Hepatocyte (in vitro differentiated cells): ENCODE data around the gene AMBP. TPM values are rescaled to one million over a fixed set of nuclear protein-coding genes. Genes with fewer than 3 reads are reported as not detected.

Source experiments
- DNase-seq: peaks from one replicate; pipeline ENCODE4 v3.0.0-alpha.2; 2016; ENCODE audit warnings: low spot score
- H2AFZ ChIP-seq: fragments of 200-600 bp; sonication (generic); 2 replicates; pipeline ENCODE4 v1.6.0; 2016; ENCODE audit warnings: antibody characterized with exemption, mild to moderate bottlenecking
- H3K27ac ChIP-seq: fragments of 200-600 bp; sonication (generic); 2 replicates; pipeline ENCODE4 v1.5.1; 2016; ENCODE audit warnings: mild to moderate bottlenecking
- H3K27me3 ChIP-seq: fragments of 200-600 bp; sonication (generic); 2 replicates; pipeline ENCODE4 v1.6.1; 2016
- H3K36me3 ChIP-seq: fragments of 200-600 bp; sonication (generic); replicated peaks from 2 replicates; pipeline ENCODE4 v1.5.1; 2016; ENCODE audit warnings: low read depth; ENCODE audit not compliant: insufficient read depth
- H3K4me1 ChIP-seq: fragments of 200-600 bp; sonication (generic); 2 replicates; pipeline ENCODE4 v1.5.1; 2016; ENCODE audit warnings: mild to moderate bottlenecking, moderate library complexity; ENCODE audit not compliant: insufficient read depth
- H3K4me2 ChIP-seq: fragments of 200-600 bp; sonication (generic); 2 replicates; pipeline ENCODE4 v1.6.0; 2016
- H3K4me3 ChIP-seq: fragments of 200-600 bp; sonication (generic); 2 replicates; pipeline ENCODE4 v1.5.1; 2016; ENCODE audit warnings: mild to moderate bottlenecking
- H3K79me2 ChIP-seq: fragments of 200-600 bp; sonication (generic); 2 replicates; pipeline ENCODE4 v1.6.0; 2017; ENCODE audit warnings: mild to moderate bottlenecking
- H3K9me2 ChIP-seq: fragments of 200-600 bp; sonication (generic); replicated peaks from 2 replicates; pipeline ENCODE4 v1.6.0; 2017; ENCODE audit warnings: mild to moderate bottlenecking; ENCODE audit not compliant: insufficient read depth
- H3K9me3 ChIP-seq: fragments of 200-600 bp; sonication (generic); 2 replicates; pipeline ENCODE4 v1.5.1; 2016; ENCODE audit warnings: low read depth, mild to moderate bottlenecking
- H4K20me1 ChIP-seq: fragments of 200-600 bp; sonication (generic); 2 replicates; pipeline ENCODE4 v1.6.0; 2016; ENCODE audit warnings: mild to moderate bottlenecking; ENCODE audit not compliant: insufficient read depth, poor library complexity, severe bottlenecking
- EZH2 ChIP-seq: fragments of 200-600 bp; sonication (generic); IDR thresholded peaks from 2 replicates; pipeline ENCODE4 v1.6.1; 2016; ENCODE audit warnings: antibody characterized with exemption, mild to moderate bottlenecking, borderline replicate concordance
- EZH2phosphoT487 ChIP-seq: fragments of 200-600 bp; sonication (generic); IDR thresholded peaks from one replicate; pipeline ENCODE4 v1.6.1; 2018; ENCODE audit warnings: antibody characterized with exemption, mild to moderate bottlenecking, low read depth, moderate library complexity; ENCODE audit not compliant: unreplicated experiment, severe bottlenecking
- WGBS: methylation state at CpG from one replicate; pipeline ENCODE4 v1.1.6; 2016; ENCODE audit warnings: low lambda C conversion rate; ENCODE audit errors: missing lambda C conversion rate; 5-methylcytosine and 5-hydroxymethylcytosine counted together
- polyA plus RNA-seq: library from polyadenylated mRNA; unstranded; fragments of >200 nt; fragmentation: Nextera tagmentation; extraction: Ambion mirVana; gene quantifications from 2 replicates; pipeline ENCODE4 v1.2.1, GENCODE V29; 2016
- total RNA-seq: library from RNA; depleted of rRNA; stranded (reverse); fragments of >200 nt; gene quantifications from 2 replicates; pipeline ENCODE4 v1.2.3, GENCODE V29; 2014
- TF ChIP-seq, protein P1 (sequence below): fragments of 200-600 bp; sonication (generic); IDR thresholded peaks from 2 replicates; pipeline ENCODE4 v1.5.1; 2016; ENCODE audit warnings: antibody characterized with exemption, mild to moderate bottlenecking; ENCODE audit not compliant: poor library complexity

AMBP gene
- total and polyA plus RNA-seq, 2 experiments from 2014 or later: 713 to 833 TPM

DNA sequence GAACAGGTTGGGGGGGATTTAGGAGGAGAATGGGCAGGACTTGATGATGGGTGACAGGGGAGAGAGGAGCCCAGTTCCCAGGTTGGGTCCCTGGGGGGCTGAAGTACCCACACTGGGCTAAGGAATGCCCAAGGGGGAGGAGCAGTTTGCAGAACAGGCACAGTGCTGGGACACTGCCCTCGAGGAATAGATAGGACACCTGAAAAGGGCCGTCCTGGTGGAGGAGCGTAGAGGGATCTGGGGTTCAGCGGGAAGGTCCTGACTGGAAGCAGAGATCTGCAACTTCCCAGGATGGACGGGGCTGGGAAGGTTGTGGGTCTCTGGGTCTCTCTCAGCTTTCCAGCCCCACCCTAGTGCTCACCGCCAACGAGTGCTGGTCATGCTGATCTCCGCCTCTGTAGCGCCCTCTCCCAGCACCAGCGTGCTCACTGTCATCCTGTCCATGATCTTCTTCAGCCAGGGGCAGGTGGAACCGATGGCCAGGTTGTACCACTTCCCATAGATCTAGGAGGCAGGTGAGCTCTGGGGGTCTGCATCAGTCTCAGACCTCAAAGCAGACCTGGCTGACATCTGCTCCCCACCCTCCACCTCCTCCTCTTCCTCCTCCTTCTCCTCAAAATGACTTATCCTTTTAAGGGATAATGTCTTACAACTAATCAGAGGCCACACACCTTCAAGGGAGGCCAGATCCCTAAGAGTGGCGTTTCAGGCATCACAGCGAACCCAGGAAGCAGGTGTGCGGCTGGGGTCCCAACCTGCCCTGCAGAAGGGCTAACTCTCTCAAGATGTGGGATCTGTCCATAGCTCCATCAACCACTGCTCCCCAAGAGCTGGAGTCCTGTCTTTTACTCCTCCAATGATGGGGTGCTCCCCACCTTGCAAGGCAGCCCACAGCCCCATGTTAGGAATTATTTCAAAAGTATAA, 1.6 kb downstream of the AMBP start:
- Histone ChIP-seq H3K4me3 (no peak overlapping the region), H3K36me3 (no peaks in the 10 kb centered on the region), H3K9me3 (no peaks in the 10 kb centered on the region), H2AFZ (no peak overlapping the region), H3K4me1 (peaks cover 10% of the 10 kb centered on the region), H3K27ac (no peak overlapping the region), H3K4me2 (no peak overlapping the region), H3K9me2 (no peaks in the 10 kb centered on the region), H4K20me1 (no peaks in the 10 kb centered on the region), H3K27me3 (no peaks in the 10 kb centered on the region), H3K79me2 (no peaks in the 10 kb centered on the region)
- 79% methylated on average over 14 of the region's 14 CpGs for WGBS
- no peak for TF ChIP-seq EZH2
- TF ChIP-seq EZH2phosphoT487: no peak
- TF ChIP-seq, protein P1, sequence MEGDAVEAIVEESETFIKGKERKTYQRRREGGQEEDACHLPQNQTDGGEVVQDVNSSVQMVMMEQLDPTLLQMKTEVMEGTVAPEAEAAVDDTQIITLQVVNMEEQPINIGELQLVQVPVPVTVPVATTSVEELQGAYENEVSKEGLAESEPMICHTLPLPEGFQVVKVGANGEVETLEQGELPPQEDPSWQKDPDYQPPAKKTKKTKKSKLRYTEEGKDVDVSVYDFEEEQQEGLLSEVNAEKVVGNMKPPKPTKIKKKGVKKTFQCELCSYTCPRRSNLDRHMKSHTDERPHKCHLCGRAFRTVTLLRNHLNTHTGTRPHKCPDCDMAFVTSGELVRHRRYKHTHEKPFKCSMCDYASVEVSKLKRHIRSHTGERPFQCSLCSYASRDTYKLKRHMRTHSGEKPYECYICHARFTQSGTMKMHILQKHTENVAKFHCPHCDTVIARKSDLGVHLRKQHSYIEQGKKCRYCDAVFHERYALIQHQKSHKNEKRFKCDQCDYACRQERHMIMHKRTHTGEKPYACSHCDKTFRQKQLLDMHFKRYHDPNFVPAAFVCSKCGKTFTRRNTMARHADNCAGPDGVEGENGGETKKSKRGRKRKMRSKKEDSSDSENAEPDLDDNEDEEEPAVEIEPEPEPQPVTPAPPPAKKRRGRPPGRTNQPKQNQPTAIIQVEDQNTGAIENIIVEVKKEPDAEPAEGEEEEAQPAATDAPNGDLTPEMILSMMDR: no peak
- DNase-seq: no peak

DNA sequence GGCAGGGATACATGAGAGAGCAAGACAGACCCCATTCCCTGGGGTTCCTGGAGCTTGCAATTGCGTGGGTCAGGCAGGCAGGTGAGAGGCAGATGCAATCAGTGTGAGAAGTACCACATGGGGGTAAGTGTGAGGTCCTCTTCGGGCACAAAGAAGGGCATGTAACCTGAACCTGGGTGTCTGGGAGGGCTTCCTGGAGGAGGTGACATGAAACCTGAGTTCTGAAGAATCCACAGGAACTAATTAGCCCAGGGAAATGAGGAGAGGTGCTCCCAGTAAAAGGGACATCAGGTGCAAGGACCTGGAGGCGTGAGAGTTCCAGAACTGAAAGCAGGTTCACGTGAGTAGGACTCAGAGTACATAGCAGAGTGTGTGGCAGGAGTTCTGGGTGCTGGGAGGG, 2.5 kb downstream of the AMBP start:
- no peak overlapping the region for H3K4me2 ChIP-seq
- no peak for DNase-seq
- H2AFZ ChIP-seq: no peak overlapping the region
- no peak overlapping the region for H3K4me3 ChIP-seq
- TF ChIP-seq EZH2phosphoT487: no peak
- TF ChIP-seq EZH2: no peak
- TF ChIP-seq, protein P1: no peak
- no peaks in the 10 kb centered on the region for H3K9me2 ChIP-seq
- H3K36me3 ChIP-seq: no peaks in the 10 kb centered on the region
- H3K27me3 ChIP-seq: no peaks in the 10 kb centered on the region
- peaks cover 5% of the 10 kb centered on the region for H3K4me1 ChIP-seq
- no peaks in the 10 kb centered on the region for H3K9me3 ChIP-seq
- no peaks in the 10 kb centered on the region for H4K20me1 ChIP-seq
- H3K79me2 ChIP-seq: no peaks in the 10 kb centered on the region
- H3K27ac ChIP-seq: no peak overlapping the region
- 71% methylated on average over 4 of the region's 4 CpGs for WGBS

DNA sequence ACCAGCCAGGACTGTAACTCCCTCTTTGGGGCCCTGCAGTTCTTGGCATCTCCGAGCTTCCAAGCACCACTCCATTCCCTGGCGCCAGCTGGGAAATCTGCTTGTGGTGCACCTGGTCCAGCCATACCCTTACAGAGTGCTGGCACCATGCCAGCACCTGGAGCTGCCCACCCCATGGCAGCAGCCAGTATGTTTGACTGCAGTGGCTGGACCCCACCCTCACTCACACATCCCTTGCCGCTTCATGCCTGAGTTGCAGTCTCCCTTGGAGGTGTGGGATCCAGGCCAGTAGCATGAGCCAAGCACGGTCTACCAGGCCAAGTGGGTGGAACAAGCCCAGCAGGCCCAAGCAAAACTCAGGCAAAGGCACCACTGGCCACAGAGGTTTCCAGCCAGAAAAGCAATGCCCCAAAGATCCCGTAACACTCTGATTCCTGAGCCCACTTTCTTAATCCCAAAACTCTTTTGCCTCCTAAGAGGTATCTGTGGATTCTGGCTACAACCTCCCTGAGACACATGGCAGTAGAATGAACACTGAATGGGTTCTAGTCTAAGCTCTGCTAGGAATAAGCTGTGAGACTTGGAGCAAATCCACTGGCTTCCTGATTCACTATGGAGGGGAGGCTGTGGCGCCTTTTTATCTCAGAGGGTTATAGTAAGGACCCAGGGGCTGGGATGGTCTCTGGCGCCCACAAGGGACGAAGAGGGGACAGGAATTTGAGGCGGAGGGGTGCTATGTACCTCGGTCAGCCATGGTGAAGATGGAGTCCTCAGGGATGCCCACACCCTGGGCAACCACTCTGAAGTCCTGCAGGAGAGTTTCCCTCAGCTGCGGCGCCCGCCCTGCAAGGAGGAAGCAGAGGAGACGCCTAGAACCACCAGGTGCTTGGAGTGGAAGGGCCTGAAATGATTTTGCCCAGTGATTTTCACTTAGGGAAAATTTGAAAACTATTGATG, 5.6 kb downstream of the AMBP start:
- WGBS: 80% methylated on average over 14 of the region's 14 CpGs
- Histone ChIP-seq H3K36me3 (no peaks in the 10 kb centered on the region), H3K4me2 (no peak overlapping the region), H3K4me3 (no peak overlapping the region), H4K20me1 (no peaks in the 10 kb centered on the region), H3K79me2 (no peaks in the 10 kb centered on the region), H3K27me3 (no peaks in the 10 kb centered on the region), H2AFZ (no peak overlapping the region), H3K9me2 (no peaks in the 10 kb centered on the region), H3K4me1 (peaks cover 3% of the 10 kb centered on the region), H3K9me3 (no peaks in the 10 kb centered on the region), H3K27ac (no peak overlapping the region)
- no peak for TF ChIP-seq EZH2phosphoT487
- TF ChIP-seq, protein P1: no peak
- no peak for TF ChIP-seq EZH2
- no peak for DNase-seq
